WTC11 (cell line): ENCODE measurements around the gene TBPL2. TPM values are rescaled to one million over a fixed set of nuclear protein-coding genes. Genes with fewer than 3 reads are reported as not detected.
"Not testable (repeated sequence)": the region's sequence is repeated elsewhere in the genome, so short reads cannot be mapped to it uniquely, and the experiment has no call there.

ENCODE experiments used
- ATAC-seq: fragments of 200-7000 bp; cut with Tn5 transposase; 2 replicates; pipeline ENCODE4 v1.10.0; 2021; ENCODE audit warnings: mild to moderate bottlenecking, moderate library complexity
- CTCF ChIA-PET: fragments of 300-600 bp; sonication (Branson Sonifier 250); formaldehyde crosslinking; loops from one replicate; lab custom pipeline; 2021; ENCODE audit warnings: antibody characterized with exemption; lab: Charles Lee
- POLR2A ChIA-PET: fragments of 350-600 bp; sonication (Branson Sonifier 250); formaldehyde crosslinking; loops from one replicate; lab custom pipeline; 2021; ENCODE audit warnings: antibody characterized with exemption; lab: Charles Lee
- DNase-seq: peaks from one replicate; pipeline ENCODE4 v3.0.0; 2021; ENCODE audit warnings: low spot score
- H3K27ac Mint-ChIP-seq: 2 replicates; pipeline ENCODE4 v1.8.0; 2021; ENCODE audit warnings: mixed read lengths
- H3K27me3 Mint-ChIP-seq: 2 replicates; pipeline ENCODE4 v1.8.0; 2021; ENCODE audit warnings: low read depth, mild to moderate bottlenecking, moderate library complexity, mixed read lengths
- H3K36me3 Mint-ChIP-seq: 2 replicates; pipeline ENCODE4 v1.8.0; 2021; ENCODE audit warnings: mixed read lengths
- H3K4me1 Mint-ChIP-seq: 2 replicates; pipeline ENCODE4 v1.8.0; 2022; ENCODE audit warnings: mixed read lengths
- H3K4me3 Mint-ChIP-seq: 2 replicates; pipeline ENCODE4 v1.8.0; 2021; ENCODE audit warnings: mild to moderate bottlenecking, moderate library complexity, mixed read lengths
- H3K9me3 Mint-ChIP-seq: 2 replicates; pipeline ENCODE4 v1.8.0; 2021; ENCODE audit warnings: mixed read lengths
- CBFB ChIP-seq: sonication (generic); formaldehyde crosslinking; IDR thresholded peaks from 2 replicates; pipeline ENCODE4 v1.8.1; 2022; ENCODE audit warnings: mild to moderate bottlenecking, low read depth, missing genetic modification reagents
- CREM ChIP-seq: sonication (generic); formaldehyde crosslinking; IDR thresholded peaks from 2 replicates; pipeline ENCODE4 v1.8.1; 2022; ENCODE audit warnings: mild to moderate bottlenecking, missing genetic modification reagents, moderate library complexity
- FOXJ3 ChIP-seq: sonication (generic); formaldehyde crosslinking; IDR thresholded peaks from 2 replicates; pipeline ENCODE4 v1.9.0; 2021; ENCODE audit warnings: missing genetic modification reagents, mild to moderate bottlenecking, borderline replicate concordance
- FOXP4 ChIP-seq: sonication (generic); formaldehyde crosslinking; IDR thresholded peaks from 2 replicates; pipeline ENCODE4 v1.8.0; 2022; ENCODE audit warnings: mild to moderate bottlenecking, missing genetic modification reagents
- MLX ChIP-seq: sonication (generic); formaldehyde crosslinking; IDR thresholded peaks from 2 replicates; pipeline ENCODE4 v1.8.1; 2023; ENCODE audit warnings: mild to moderate bottlenecking, missing genetic modification reagents, moderate library complexity
- NR1H2 ChIP-seq: sonication (generic); formaldehyde crosslinking; IDR thresholded peaks from 2 replicates; pipeline ENCODE4 v1.9.0; 2021; ENCODE audit warnings: mild to moderate bottlenecking, moderate library complexity, missing genetic modification reagents
- SOX15 ChIP-seq: fragments of 250-450 bp; sonication (Bioruptor Pico); IDR thresholded peaks from 2 replicates; pipeline ENCODE4 v1.9.0; 2021; ENCODE audit warnings: mild to moderate bottlenecking
- TCF7 ChIP-seq: sonication (generic); formaldehyde crosslinking; IDR thresholded peaks from 2 replicates; pipeline ENCODE4 v1.8.0; 2022; ENCODE audit warnings: mild to moderate bottlenecking, low read depth, missing genetic modification reagents, moderate library complexity
- TEAD4 ChIP-seq: sonication (generic); formaldehyde crosslinking; IDR thresholded peaks from 2 replicates; pipeline ENCODE4 v1.8.0; 2022; ENCODE audit warnings: mild to moderate bottlenecking, missing genetic modification reagents
- ZNF219 ChIP-seq: sonication (generic); formaldehyde crosslinking; IDR thresholded peaks from 2 replicates; pipeline ENCODE4 v1.8.0; 2023; ENCODE audit warnings: missing genetic modification reagents, mild to moderate bottlenecking, borderline replicate concordance
- ZSCAN18 ChIP-seq: fragments of 250-450 bp; sonication (Bioruptor Pico); IDR thresholded peaks from 2 replicates; pipeline ENCODE4 v2.1.2; 2022; ENCODE audit warnings: mild to moderate bottlenecking, moderate library complexity
- total RNA-seq: library from RNA; stranded (reverse); gene quantifications from 3 replicates; pipeline ENCODE4 v1.2.3, GENCODE V29; 2021
- TF ChIP-seq, protein P1 (sequence below): sonication (generic); formaldehyde crosslinking; conservative IDR thresholded peaks from 2 replicates; pipeline ENCODE4 v1.8.1; 2022; ENCODE audit warnings: mild to moderate bottlenecking, missing genetic modification reagents
- TF ChIP-seq, protein P2 (sequence below): sonication (generic); formaldehyde crosslinking; IDR thresholded peaks from 2 replicates; pipeline ENCODE4 v1.8.1; 2023; ENCODE audit warnings: mild to moderate bottlenecking, moderate library complexity, missing genetic modification reagents
- TF ChIP-seq, protein P3 (sequence below): sonication (generic); formaldehyde crosslinking; IDR thresholded peaks from 2 replicates; pipeline ENCODE4 v1.8.1; 2022; ENCODE audit warnings: mild to moderate bottlenecking, missing genetic modification reagents, moderate library complexity, borderline replicate concordance
- TF ChIP-seq, protein P4 (sequence below): sonication (generic); formaldehyde crosslinking; IDR thresholded peaks from 2 replicates; pipeline ENCODE4 v1.8.0; 2022; ENCODE audit warnings: mild to moderate bottlenecking, missing genetic modification reagents
- TF ChIP-seq, protein P5 (sequence below): fragments of 250-450 bp; sonication (Bioruptor Pico); IDR thresholded peaks from 2 replicates; pipeline ENCODE4 v1.9.0; 2021; ENCODE audit warnings: mild to moderate bottlenecking

Gene TBPL2
- total RNA-seq, 1 experiment from 2014 or later: not detected

DNA sequence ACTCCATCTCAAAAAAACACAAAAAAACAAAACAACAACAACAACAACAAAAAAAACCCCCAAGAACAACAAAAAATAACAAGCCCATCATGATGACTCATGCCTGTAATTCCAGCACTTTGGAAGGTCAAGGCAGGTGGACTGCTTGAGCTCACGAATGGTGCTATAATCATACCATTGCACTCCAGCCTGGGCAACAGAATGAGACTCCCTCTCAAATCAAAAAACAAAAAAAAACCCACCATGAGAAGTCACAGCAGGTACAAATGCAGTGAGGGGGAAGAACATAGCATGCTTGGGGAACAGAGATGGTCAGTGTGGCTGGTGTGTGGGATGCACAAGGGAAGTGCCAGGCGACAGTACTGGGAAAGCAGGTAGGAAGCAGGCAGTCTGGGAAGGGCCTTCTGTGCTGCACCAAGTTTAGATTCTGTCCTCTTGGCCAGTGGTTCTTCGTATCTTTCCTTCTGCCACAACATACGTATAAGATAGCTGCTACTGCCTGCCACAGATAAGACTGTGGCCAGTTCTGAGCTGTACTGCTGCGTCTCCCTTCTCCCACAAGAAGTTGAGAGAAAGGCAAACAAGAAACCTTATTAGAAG is 56.8 kb downstream of the TBPL2 start (continued):
- TF ChIP-seq FOXP4 (CRISPR knock-in tag): no peak
- TF ChIP-seq, protein P1, sequence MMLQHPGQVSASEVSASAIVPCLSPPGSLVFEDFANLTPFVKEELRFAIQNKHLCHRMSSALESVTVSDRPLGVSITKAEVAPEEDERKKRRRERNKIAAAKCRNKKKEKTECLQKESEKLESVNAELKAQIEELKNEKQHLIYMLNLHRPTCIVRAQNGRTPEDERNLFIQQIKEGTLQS: no peak
- TF ChIP-seq, protein P2, sequence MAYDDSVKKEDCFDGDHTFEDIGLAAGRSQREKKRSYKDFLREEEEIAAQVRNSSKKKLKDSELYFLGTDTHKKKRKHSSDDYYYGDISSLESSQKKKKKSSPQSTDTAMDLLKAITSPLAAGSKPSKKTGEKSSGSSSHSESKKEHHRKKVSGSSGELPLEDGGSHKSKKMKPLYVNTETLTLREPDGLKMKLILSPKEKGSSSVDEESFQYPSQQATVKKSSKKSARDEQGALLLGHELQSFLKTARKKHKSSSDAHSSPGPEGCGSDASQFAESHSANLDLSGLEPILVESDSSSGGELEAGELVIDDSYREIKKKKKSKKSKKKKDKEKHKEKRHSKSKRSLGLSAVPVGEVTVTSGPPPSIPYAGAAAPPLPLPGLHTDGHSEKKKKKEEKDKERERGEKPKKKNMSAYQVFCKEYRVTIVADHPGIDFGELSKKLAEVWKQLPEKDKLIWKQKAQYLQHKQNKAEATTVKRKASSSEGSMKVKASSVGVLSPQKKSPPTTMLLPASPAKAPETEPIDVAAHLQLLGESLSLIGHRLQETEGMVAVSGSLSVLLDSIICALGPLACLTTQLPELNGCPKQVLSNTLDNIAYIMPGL (CRISPR knock-in tag): no peak

DNA sequence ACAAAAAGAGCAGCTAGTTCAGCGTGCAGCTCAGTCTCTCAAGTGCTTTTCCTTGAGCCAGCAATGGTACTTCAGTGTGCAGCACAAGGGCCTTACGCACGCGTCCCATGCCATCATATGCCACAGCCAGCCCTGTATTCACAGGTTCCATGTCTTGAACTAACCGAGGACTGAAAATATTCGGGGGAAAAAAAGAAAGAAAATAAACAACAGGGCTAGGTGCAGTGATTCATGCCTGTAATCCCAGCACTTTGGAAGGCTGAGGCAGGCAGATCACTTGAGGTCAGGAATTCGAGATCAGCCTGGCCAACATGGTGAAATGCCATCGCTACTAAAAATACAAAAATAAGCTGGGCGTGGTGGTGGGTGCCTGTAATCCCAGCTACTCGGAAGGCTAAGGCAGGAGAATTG is 57.4 kb downstream of the TBPL2 start:
- H3K27me3 Mint-ChIP-seq, H3K4me1 Mint-ChIP-seq, POLR2A ChIA-PET, H3K27ac Mint-ChIP-seq, ATAC-seq, H3K9me3 Mint-ChIP-seq, H3K4me3 Mint-ChIP-seq, DNase-seq: not testable (repeated sequence)
- CTCF ChIA-PET: interaction anchor here (0.7 kb wide), 1 partner anchor 29 kb away, joined by 4 read pairs; no protein-coding TSS in a partner anchor
- H3K36me3 Mint-ChIP-seq: peaks cover 23% of the 10 kb centered on the region

- DNase-seq (no peak), ATAC-seq (no peak)
- Mint-ChIP-seq H3K27me3 (no peaks in the 10 kb centered on the region), H3K4me1 (no peaks in the 10 kb centered on the region), H3K36me3 (peaks cover 23% of the 10 kb centered on the region), H3K9me3 (no peaks in the 10 kb centered on the region), H3K4me3 (no peak overlapping the region), H3K27ac (no peak overlapping the region)
- ChIA-PET CTCF (interaction anchor here (0.6 to 0.7 kb wide), 2 partner anchors 28 kb away, joined by 3 to 4 read pairs; no protein-coding TSS in a partner anchor), POLR2A (no interaction called here)
- no peak for TF ChIP-seq CREM
- no peak for TF ChIP-seq FOXJ3
- TF ChIP-seq CBFB (CRISPR knock-in tag): no peak
- TF ChIP-seq SOX15: no peak
- TF ChIP-seq, protein P3, sequence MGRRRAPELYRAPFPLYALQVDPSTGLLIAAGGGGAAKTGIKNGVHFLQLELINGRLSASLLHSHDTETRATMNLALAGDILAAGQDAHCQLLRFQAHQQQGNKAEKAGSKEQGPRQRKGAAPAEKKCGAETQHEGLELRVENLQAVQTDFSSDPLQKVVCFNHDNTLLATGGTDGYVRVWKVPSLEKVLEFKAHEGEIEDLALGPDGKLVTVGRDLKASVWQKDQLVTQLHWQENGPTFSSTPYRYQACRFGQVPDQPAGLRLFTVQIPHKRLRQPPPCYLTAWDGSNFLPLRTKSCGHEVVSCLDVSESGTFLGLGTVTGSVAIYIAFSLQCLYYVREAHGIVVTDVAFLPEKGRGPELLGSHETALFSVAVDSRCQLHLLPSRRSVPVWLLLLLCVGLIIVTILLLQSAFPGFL: no peak
- TF ChIP-seq, protein P4, sequence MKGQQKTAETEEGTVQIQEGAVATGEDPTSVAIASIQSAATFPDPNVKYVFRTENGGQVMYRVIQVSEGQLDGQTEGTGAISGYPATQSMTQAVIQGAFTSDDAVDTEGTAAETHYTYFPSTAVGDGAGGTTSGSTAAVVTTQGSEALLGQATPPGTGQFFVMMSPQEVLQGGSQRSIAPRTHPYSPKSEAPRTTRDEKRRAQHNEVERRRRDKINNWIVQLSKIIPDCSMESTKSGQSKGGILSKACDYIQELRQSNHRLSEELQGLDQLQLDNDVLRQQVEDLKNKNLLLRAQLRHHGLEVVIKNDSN (CRISPR knock-in tag): no peak
- TF ChIP-seq NR1H2: no peak
- no peak for TF ChIP-seq MLX
- TF ChIP-seq TEAD4 (CRISPR knock-in tag): no peak
- TF ChIP-seq ZSCAN18 (CRISPR knock-in tag): no peak
- no peak for TF ChIP-seq TCF7 (CRISPR knock-in tag)
- TF ChIP-seq, protein P5, sequence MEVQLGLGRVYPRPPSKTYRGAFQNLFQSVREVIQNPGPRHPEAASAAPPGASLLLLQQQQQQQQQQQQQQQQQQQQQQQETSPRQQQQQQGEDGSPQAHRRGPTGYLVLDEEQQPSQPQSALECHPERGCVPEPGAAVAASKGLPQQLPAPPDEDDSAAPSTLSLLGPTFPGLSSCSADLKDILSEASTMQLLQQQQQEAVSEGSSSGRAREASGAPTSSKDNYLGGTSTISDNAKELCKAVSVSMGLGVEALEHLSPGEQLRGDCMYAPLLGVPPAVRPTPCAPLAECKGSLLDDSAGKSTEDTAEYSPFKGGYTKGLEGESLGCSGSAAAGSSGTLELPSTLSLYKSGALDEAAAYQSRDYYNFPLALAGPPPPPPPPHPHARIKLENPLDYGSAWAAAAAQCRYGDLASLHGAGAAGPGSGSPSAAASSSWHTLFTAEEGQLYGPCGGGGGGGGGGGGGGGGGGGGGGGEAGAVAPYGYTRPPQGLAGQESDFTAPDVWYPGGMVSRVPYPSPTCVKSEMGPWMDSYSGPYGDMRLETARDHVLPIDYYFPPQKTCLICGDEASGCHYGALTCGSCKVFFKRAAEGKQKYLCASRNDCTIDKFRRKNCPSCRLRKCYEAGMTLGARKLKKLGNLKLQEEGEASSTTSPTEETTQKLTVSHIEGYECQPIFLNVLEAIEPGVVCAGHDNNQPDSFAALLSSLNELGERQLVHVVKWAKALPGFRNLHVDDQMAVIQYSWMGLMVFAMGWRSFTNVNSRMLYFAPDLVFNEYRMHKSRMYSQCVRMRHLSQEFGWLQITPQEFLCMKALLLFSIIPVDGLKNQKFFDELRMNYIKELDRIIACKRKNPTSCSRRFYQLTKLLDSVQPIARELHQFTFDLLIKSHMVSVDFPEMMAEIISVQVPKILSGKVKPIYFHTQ (CRISPR knock-in tag): no peak
- no peak for TF ChIP-seq ZNF219 (CRISPR knock-in tag)
These were observed 57.9 kb downstream of the TBPL2 start for GRCh38 chr14:55382483-55382882.
